ENCODE data around the gene SIX5. TPM values are rescaled to one million over a fixed set of nuclear protein-coding genes. Genes with fewer than 3 reads are reported as not detected.

Gene SIX5
- polyA plus RNA-seq, 10 donors, result 11.3 to 23.2 (median 17.4) TPM

- no peak for DNase-seq
These were observed 8.4 kb upstream of the SIX5 start for GRCh38 chr19:45777395-45777961.

- no peak for DNase-seq
These were observed 5.7 kb upstream of the SIX5 start for GRCh38 chr19:45774765-45775164.

- DNase-seq, result no peak
These were observed 4.3 kb upstream of the SIX5 start for GRCh38 chr19:45773384-45773783.

GRCh38 chr19:45772912-45773311 is 3.9 kb upstream of the SIX5 start:
- no peak for DNase-seq

- no peak for DNase-seq
These were observed 3.2 kb upstream of the SIX5 start for GRCh38 chr19:45772130-45772840.

- DNase-seq, result no peak
These were observed 2.4 kb upstream of the SIX5 start for GRCh38 chr19:45771311-45771933.

- DNase-seq, result peak; percentile 96 to 98 (median 98)
These were observed 1.4 kb upstream of the SIX5 start for GRCh38 chr19:45770192-45771101.

GRCh38 chr19:45769821-45770191 is 754 bp upstream of the SIX5 start:
- DNase-seq, result peak in 1 of 3 donors; percentile 70

- DNase-seq, result no peak
These were observed 433 bp downstream of the SIX5 start for GRCh38 chr19:45768655-45768983.

- DNase-seq, result peak in 2 of 3 donors; percentile 83 to 92
These were observed 984 bp downstream of the SIX5 start for GRCh38 chr19:45767881-45768654.

- peak; percentile 85 to 94 (median 89) for DNase-seq
These were observed 1.6 kb downstream of the SIX5 start for GRCh38 chr19:45767410-45767880.

- no peak for DNase-seq
These were observed 2.1 kb downstream of the SIX5 start for GRCh38 chr19:45766869-45767346.

- no peak for DNase-seq
These were observed 2.7 kb downstream of the SIX5 start for GRCh38 chr19:45766296-45766868.

GRCh38 chr19:45765702-45766295 is 3.3 kb downstream of the SIX5 start:
- DNase-seq, result no peak

GRCh38 chr19:45764945-45765701 is 3.9 kb downstream of the SIX5 start:
- DNase-seq, result no peak

GRCh38 chr19:45764475-45764874 is 4.6 kb downstream of the SIX5 start:
- DNase-seq, result no peak

- no peak for DNase-seq
These were observed 5.3 kb downstream of the SIX5 start for GRCh38 chr19:45763691-45764294.

GRCh38 chr19:45762870-45763631 is 6.0 kb downstream of the SIX5 start:
- DNase-seq, result no peak
